Fibroblast of peridontal ligament (primary cell): Measurements from ENCODE around the gene GALNT2.

ENCODE experiments used
- DNase-seq: peaks from one replicate; pipeline ENCODE4 v3.0.0-alpha.2; 2010; ENCODE audit errors: extremely low read depth

Gene GALNT2

DNA sequence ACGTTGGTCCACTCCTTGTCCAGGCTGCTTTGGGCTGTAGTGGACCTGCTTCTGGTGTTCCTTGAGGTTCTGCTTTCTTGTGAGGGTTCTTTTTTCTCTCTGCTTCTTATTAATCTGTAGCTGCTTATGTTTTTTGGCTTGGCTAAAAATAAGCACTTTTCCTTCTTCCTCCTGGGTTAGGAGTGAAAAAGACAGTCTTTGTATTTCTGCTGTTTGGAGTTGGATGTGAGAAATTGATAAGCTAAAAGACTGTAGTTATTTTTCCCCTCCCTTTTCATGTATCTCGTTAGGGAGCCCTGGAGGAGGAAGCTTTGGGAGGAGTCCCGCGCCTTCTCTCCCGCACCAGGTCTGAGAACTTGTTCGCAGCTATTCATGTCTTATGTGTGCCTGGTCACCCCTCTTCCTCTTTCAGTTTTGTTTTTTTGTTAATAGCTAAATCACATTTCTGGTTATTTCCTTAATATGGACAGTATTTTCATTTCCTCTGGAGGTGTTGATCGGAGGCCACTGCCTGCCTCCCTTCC is 79.0 kb downstream of the GALNT2 start:
- DNase-seq = no peak

DNA sequence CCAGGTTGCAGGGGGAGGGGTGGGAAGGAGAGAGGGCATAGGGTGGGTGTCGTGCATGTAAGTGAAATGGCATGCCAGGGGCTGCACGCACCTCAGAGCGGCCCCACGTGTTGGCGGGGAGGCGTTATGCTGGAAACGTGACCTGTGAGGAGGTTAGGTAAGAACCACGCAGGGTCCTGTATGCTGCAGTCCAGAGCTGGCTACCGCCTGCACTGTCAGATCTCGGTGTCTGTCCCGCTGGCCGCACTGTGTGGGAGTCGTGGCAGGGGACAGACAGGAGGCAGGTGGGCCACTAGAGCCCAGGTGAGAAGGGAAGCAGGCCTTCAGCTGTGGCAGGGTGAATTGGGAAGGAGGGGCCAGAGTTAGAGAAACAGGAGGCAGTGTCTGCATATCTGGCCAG is 79.7 kb downstream of the GALNT2 start:
- DNase-seq = no peak

DNA sequence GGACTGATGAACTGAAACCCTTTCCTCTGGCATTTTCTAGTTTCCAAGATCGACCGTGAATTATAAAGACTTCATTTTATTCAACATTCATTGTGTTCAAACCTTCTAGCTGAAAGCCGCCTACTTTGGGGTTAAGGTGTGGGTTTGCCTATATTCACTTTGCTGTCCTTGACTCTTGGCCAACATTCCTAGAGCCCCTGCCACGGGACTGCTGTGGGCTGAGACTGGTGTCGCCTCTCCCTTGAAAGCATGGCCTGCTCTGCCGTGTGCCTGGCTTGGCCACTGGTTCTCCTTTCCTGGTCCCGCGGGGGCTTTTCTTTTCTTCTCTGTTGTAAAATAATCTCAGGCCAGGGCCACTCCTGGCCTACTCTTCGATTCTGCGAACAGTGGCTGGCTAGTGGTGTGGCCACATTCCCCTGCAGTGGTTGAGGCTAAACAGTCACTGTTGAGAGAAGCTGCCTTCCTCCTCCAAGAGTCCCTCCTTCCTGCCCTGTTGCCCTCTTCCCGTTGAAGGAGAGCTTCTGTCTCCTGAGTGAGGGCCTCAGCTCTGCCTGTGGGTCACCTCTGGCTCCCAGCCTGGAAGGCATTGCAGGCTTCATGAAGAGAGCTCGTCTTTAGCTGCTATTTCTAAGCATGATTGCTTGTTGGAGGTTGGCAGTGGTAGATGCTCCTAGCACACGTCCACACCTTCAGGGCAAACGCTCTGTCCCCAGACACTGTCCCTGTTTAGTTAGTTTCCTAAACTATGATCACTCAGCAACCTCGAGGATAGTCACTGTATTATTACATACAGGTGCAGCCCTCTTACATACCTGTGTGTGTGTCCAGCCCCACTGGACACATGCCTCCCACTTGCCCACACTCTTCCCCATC is 80.5 kb downstream of the GALNT2 start:
- no peak for DNase-seq

DNA sequence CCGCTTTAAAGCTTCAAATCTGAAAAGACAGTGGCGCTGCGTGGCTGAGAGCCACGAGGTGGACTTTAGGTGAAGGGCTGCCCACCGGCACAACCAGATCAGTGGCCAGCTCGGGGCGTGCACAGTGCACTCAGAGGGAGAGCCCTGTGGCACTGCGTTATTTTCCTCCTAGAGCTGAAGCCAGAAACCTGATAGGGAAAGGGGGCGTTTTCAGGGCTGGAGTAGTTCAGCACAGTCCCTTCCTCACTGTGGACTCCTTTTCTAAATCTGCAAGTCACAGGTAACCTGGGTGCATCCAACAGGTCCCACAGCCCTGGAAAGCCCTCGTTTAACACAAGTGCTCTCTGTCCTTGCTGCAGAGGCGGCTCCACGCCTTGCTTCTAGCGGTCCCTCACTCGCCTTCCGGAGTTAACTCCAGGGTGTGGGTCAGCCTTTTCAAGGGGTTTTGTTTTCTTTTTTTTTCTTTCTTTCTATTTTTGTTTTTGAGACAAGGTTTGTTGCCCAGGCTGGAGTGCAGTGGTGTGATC is 81.2 kb downstream of the GALNT2 start:
- no peak for DNase-seq

DNA sequence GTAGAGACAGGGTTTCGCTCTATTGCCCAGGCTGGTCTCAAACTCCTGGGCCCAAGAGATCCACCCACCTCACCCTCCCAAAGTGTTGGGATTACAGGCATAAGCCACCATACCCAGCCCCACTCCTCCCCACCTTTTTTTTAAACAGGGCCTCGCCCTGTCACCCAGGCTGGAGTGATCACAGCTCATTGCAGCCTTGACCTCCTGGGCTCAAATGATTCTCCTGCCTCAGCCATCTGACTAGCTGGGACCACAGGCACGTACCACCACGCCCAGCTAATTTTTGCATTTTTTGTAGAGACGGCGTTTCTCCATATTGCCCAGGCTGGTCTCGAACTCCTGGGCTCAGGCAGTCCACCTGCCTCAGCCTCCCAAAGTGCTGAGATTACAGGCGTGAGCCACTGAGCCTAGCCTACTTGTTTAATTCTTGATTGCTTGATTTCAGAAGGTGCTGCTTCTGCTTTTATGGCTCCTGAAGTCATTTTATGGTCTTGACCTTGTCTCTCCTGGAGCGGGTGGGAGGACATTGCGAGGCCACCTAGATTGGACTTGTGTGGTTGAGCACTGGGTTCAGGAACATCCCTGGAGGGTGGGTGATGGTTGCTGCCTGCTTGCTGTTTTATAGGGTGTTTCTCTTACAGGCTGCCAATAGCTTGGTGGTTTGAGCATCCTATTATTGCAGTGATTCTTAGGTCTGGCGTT is 81.9 kb downstream of the GALNT2 start:
- no peak for DNase-seq

DNA sequence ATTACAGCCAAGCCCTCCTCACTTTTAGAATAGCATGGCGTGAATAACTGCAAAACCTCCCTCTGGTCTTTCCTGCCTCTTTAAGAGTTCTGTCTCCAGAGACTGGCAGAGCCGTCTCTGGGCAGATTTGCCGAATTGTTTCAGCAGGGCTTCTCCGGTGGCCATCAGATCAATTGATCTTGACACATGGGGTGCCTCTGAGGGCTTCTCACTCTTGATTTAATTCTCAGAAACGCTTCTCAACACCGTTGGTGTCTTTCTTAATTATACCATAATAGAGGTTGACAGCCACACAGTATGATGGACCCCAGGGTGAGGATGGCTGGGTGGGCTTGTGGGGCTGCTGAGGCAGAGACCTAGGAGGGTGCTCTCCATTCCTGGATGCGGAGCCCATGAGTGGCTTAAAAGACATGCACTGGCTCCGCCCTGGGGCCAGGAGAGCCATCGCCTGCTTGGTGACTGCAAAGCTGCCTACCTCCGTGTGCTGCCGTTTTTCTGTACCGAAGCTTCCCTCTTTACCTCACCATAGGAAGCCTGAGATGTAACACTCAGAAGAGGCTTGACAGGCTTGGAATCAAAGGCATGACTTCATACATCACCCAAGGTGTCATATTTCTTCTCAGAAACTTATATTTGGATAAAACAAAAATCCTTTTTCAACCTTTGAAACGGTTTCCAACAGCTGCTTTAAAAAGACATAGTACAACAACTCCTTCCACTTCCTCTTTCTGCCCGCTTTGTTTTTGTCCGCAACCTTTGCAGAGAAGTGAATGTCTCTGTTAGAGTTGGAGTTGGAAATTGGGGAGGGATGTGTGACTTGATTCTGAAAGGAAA is 82.9 kb downstream of the GALNT2 start:
- no peak for DNase-seq

DNA sequence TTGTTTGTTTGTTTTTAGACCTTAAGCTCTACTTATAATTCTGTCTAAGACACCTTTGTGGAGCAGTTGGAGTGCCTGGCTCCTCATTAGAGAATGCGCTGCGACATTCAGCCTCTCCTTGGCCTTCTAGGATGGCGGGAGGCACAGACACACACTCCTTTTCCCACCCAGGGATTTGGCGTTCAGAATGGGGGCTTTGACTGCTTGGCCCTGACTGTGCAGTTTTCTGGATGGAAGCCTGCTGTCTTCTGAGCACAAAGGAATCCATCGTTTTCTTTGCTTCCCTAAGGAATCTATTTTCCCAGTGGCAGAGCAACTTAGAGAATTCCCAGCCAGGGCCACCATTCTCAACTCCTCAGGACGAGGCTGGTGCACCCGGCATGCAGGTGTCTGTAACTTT is 83.6 kb downstream of the GALNT2 start:
- no peak for DNase-seq

DNA sequence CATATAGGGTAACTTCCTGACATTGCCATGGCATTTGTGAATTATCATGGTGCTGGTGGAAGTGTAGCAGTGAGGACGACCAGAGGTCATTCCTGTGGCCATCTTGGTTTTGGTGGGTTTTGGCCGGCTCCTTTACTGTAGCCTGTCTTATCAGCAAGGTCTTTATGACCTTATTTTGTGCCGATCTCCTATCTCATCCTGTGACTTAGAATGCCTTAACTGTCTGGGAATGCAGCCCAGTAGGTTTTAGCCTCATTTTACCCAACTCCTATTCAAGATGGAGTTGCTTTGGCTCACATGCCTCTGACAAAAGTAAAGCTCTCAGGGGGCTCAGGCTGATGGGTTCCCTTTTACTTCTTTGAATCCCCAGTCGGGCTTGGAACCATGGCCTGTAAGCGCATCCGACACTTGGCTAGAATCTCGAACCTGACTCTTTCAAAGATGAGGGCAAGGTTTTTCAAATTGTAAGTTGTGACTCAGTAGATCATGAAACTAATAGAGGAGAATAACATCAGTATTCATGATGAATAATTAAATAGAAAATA is 85.0 kb downstream of the GALNT2 start:
- DNase-seq = no peak

DNA sequence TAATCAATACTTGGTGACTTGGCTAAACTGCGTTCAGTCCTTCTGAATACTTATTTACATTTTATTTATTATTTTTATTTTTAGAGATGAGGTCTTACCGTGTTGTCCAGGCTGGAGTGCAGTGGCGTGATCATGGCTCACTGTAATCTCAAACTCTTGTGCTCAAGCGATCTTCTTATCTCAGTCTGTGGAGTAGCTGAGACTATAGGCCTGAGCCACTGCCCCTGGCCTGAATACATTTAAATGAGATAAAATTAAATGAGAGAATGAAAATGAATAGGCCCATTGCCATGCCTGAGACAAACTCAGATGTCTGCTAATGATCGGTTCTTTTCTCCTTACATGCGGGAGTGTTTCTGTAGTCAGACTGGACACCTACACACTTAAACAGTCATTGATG is 86.0 kb downstream of the GALNT2 start:
- DNase-seq = no peak

DNA sequence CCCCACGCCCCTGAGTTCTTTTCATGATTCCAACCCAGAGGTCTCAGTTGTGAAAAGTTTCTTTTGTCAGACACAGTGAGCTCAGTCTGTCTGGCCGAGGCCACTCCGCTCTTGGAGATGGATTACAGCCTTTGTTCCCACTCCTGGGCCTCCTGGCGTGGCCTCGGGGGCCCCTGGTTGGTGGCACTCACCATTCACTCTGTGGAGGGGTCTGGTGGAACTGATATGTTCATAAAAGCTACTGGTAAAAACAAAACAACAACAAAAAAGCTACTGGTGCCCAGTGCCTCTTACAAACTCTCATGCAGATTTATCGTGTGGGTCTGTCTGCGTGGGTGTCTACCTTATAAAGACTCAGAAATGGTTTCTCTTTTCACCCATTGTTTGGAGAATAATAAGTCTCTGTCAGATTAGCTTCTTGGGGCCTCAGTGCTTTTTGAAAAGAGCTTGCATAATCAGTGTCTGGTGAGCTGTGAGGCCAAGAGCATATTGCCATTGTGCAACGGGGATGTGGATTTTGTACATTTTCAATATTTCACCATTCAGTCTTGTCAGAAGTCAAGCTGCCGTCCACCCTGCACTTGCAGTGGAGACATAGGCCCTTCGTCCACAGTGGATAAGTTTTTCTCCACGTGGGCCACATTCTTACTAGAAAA is 86.7 kb downstream of the GALNT2 start:
- peak; percentile 76 for DNase-seq

DNA sequence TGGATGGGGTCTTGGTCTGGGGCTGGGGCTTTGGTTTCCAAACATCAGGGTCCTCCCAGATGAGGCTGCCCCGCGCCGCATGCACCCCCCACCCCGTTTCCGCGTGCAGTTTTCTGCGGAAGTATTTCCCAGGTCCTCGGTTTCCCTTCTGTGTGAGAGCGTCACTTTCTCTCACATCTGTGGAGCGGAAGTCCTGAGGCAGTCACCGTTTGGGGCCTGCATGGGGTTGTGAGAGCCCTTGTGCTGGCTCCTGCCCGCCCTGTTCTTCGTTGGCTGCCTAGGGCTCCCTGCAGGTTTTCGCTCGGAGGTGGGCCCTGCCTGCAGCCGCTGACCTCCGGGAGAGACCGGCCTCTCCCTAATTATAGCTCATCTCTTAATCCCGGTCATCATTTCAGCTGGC is 88.0 kb downstream of the GALNT2 start:
- no peak for DNase-seq

DNA sequence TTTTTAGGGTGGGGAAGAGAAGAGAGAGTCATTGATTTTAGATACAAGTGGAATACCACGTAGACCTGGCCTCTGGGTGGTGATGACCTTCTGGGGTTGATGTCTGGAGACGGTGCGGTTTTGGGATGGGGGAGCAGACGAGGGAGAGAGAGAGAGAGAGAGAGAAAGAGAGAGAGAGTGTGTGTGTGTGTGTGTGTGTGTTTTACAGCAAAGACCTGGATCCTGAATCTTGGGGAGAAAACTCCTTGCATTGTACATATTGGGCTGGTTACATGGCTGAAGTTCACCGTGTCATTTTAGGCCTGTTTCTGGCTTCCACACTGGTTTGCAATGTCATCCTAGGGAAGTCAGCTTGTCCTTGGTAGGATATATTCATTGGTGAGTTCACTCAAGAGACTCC is 89.0 kb downstream of the GALNT2 start:
- no peak for DNase-seq

DNA sequence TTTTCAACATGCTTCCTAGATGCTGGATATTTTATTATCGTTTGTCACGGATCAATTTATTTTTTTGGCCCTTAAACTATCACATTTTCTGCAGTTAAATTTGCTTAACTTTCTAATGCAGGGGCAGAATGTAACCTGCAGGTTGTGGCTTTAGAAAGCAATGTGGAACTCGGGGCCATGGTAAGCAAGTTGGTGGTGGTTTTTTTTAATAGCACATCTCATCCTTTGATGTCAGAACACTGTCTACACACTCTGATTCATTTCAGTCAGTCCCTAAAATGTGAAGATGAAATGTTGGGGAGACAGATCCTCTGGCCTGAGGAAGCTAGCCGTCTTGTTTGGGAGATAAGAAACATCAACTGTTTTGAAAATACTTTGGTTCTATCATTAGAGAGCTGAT is 89.5 kb downstream of the GALNT2 start:
- no peak for DNase-seq

DNA sequence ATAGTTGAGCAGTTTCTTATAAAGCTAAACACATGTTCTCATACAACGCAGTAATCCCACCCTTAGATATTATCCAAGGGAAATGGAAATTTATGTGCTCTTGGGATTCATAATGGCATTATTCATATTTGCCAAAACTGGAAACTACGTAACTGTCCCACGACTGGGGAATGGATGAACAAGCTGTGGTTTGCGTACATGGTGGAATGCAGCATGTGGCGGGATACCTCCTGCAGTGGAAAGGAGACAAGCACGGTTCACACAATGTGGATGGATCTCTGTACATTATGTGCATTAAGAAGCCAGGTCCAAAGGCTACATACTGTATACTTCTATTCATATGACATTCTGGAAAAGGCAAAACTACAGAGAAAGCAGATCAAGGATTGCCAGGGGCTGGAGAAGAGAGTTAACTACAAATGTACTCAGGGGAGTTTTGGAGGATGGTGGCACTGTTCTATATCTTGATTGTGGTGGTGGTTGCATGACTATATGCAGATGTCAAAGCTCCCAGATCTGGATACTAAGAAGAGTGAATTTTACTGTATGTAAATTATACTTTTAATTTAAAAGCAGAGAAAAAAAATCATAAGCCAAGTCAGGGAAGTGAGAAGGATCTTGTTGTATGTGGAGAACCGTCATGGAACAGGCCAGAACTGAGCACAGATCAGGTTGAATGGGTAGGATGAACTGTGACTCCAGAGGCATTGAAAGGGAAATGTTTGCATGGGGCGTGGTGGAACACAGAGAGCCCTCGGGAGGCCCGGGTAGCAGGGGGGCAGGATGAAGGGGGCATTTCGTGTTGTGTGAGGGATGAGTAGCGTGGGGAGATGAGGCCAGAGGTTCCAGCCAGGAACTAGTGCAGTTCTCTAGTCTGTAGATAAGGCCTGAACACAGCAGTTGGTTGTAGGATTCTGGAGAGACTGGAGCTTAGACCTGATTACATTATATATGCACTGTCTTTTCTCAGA is 90.7 kb downstream of the GALNT2 start:
- no peak for DNase-seq

DNA sequence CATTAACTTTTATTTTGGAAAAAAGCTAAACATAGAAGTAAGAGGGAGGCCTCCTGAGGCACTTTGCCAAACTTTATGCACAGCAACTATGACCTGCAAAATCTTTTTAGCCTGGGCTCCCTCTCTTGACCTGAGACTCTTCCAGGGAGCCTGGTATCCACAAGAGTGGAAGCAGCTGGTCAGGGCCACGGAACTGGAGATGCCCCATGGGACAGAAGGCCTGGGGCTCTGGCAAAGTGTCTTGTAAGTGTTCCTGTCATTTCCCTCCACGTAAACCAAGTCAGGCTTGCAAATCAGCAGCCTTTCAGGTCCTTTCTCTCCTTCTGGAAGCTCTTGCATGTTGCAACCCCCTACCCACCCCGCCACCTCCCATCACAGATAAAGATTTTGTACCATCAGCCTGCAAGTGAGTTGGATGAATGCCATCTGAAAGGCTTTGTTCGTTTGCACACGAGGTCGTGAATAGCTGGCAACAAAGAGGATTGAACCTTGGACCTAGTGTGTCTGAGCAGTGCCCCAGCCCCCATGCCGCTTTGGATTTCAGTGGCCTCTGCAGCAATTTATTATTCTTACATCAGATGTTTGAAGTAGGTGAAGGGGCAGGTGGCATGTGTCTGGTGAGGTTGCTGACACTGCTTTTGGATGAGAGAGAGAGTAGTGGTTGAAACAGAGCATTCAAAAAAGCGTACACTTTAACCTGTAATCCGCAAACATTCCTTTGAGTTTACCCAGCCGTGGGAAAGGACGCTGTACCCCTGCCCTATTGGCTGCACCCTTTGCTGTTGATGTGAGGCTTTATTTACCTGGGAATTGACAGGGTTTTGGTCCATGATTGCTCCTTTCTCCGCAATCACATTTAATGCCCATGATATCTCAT is 91.6 kb downstream of the GALNT2 start:
- DNase-seq = no peak

DNA sequence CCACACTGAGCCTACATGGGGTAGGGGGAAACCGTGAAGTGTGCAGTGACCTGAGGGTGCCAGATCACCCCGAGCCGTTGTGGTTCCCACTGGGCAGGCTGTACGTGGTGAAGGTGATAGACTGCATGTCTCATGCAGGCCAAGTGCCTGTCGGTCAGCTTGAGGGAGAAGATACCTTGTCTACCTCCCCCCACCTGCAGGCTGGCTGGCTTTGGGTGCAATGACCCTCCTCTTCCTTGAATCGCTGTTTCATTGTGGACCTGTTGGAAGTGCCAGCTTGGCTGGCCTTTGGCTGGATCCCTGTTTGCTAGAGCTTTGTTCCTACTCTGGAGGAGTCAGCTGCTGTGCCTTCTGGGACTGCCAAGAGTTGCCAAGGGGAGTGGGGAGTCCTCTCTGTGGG is 92.5 kb downstream of the GALNT2 start:
- DNase-seq = no peak

DNA sequence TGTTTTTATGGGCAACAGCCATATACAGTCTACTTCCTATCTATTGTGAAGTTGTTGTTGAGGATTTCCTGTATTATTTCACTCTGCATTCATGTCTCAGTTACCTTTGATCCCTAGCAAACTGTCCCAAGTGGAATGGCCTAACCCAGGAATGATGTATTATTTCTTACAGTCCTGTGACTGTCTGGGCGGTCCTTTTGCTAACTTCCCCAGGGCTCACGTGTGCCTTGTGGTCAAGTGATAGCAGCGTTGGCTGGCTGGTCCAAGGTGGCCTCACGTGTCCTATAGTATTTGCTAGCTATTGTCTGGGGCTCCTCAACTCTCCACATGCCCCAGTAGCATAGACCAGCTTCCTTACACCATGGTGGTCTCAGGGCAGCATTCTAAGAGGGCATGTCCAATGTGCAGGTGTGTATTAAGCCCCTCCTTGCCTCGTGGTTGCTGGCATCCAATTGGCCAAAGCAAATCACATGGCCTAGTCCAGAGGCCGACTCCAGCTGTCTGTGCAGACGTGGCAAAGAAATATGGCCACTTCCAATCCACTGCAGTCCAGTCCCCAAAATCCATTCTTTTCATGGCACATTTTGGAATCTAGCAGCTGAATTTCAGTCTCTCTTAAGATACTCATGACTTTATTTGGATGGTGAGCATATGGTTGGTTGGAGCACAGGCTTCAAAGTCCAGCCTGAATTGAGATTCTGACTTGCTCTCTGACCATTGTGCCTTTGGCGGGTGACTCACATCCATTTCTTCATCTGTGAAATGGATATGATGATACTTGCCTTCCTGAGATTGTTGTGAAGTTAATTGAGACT is 94.1 kb downstream of the GALNT2 start:
- DNase-seq = peak; percentile 28

DNA sequence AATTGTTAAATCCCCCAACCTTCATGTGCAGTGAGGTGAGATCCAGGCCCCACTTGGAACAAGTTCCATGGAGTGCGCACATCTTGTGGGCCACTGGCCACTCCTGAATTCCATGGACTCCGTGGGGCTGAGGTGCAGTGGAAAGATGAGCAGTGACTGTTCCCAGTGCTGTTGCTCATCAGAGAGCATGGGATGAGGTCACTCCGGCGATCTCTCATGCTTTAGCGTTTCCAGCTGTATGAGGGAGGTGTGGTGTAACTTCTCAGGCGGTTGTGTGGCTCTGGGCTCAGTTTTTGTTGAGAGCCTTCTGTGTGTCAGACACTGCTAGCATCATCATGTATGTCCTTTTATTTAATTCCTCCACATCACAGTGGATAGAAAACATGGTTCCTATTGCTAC is 96.2 kb downstream of the GALNT2 start:
- DNase-seq = peak; percentile 46
